CD14-positive monocyte (primary cell): ENCODE data around the gene TUBB3. TPM values are rescaled to one million over a fixed set of nuclear protein-coding genes. Genes with fewer than 3 reads are reported as not detected.
A peak's percentile ranks its signal among the peaks of the same experiment; 100 is the strongest.

Source experiments
- DNase-seq, 3 donors: peaks; one replicate each; pipeline ENCODE4 v3.0.0-alpha.2; 2011 to 2022
- H2AFZ ChIP-seq: 2 replicates; pipeline ENCODE4 v1.6.0; 2012; ENCODE audit warnings: mild to moderate bottlenecking, low read depth, low read length, inconsistent platforms; ENCODE audit not compliant: insufficient read depth, poor library complexity, severe bottlenecking
- H3K27ac ChIP-seq, 2 donors: 1 replicate in 1 of 2; 2 replicates in 1 of 2; pipeline ENCODE4 v1.5.1; 2012 to 2013; ENCODE audit warnings: low read length in 2 of 2, control low read depth in 1 of 2, inconsistent platforms in 1 of 2, low read depth in 1 of 2, mild to moderate bottlenecking in 1 of 2
- H3K27me3 ChIP-seq, 2 donors: one replicate each; pipeline versions ENCODE4 v1.6.0 to v1.6.1; 2011 to 2013; ENCODE audit warnings: low read length in 2 of 2; ENCODE audit not compliant: control insufficient read depth in 2 of 2, insufficient read depth in 2 of 2
- H3K36me3 ChIP-seq, 2 donors: replicated peaks in 1 of 2; 1 replicate in 1 of 2; 2 replicates in 1 of 2; pipeline versions ENCODE4 v1.5.1 to v1.6.1; 2012 to 2013; ENCODE audit warnings: low read length in 2 of 2, control low read depth in 1 of 2, inconsistent platforms in 1 of 2, mild to moderate bottlenecking in 1 of 2; ENCODE audit not compliant: insufficient read depth in 2 of 2, control insufficient read depth in 1 of 2
- H3K4me1 ChIP-seq, 2 donors: 1 replicate in 1 of 2; 2 replicates in 1 of 2; pipeline versions ENCODE4 v1.5.1 to v1.6.1; 2012 to 2013; ENCODE audit warnings: low read length in 2 of 2, control low read depth in 1 of 2, inconsistent platforms in 1 of 2, mild to moderate bottlenecking in 1 of 2, moderate library complexity in 1 of 2; ENCODE audit not compliant: insufficient read depth in 2 of 2, control insufficient read depth in 1 of 2
- H3K4me2 ChIP-seq: replicated peaks from 2 replicates; pipeline ENCODE3; 2012; ENCODE audit warnings: low read length, moderate library complexity, mild to moderate bottlenecking; ENCODE audit not compliant: poor library complexity, severe bottlenecking; ENCODE audit errors: extremely low read depth
- H3K4me3 ChIP-seq, 3 experiments: fragments of 200-600 bp in 1 of 3; sonication (generic) in 1 of 3; replicated peaks in 1 of 3; 1 replicate in 2 of 3; 2 replicates in 1 of 3; pipeline ENCODE4 v1.5.1; 2011 to 2013; ENCODE audit warnings: low read length in 3 of 3, mild to moderate bottlenecking in 3 of 3, control low read depth in 2 of 3, low read depth in 2 of 3, inconsistent platforms in 1 of 3, moderate library complexity in 1 of 3
- H3K79me2 ChIP-seq: 2 replicates; pipeline ENCODE4 v1.6.0; 2012; ENCODE audit warnings: mild to moderate bottlenecking, control low read depth, inconsistent platforms, low read length, moderate library complexity; ENCODE audit not compliant: insufficient read depth
- H3K9ac ChIP-seq: 2 replicates; pipeline ENCODE4 v1.6.0; 2017; ENCODE audit warnings: low read length, mild to moderate bottlenecking; ENCODE audit not compliant: insufficient read depth, poor library complexity, severe bottlenecking
- H3K9me3 ChIP-seq, 2 donors: replicated peaks in 1 of 2; 1 replicate in 1 of 2; 2 replicates in 1 of 2; pipeline versions ENCODE4 v1.5.1 to v1.6.1; 2012 to 2013; ENCODE audit warnings: low read length in 2 of 2, control low read depth in 1 of 2; ENCODE audit not compliant: control insufficient read depth in 1 of 2, insufficient read depth in 1 of 2
- H4K20me1 ChIP-seq: 2 replicates; pipeline ENCODE4 v1.6.0; 2012; ENCODE audit warnings: mild to moderate bottlenecking, low read length, control low read depth, moderate library complexity; ENCODE audit not compliant: insufficient read depth
- H3K27ac Mint-ChIP-seq, 7 donors: one replicate each; pipeline ENCODE4 v1.8.0; 2020; ENCODE audit warnings: mild to moderate bottlenecking in 7 of 7, mixed read lengths in 7 of 7, moderate library complexity in 6 of 7, inconsistent platforms in 2 of 7
- H3K27me3 Mint-ChIP-seq, 3 donors: one replicate each; pipeline ENCODE4 v1.8.0; 2021 to 2022; ENCODE audit warnings: low read depth in 3 of 3, mild to moderate bottlenecking in 3 of 3, mixed read lengths in 3 of 3, moderate library complexity in 3 of 3, inconsistent platforms in 1 of 3
- H3K36me3 Mint-ChIP-seq, 2 donors: one replicate each; pipeline ENCODE4 v1.8.0; 2020; ENCODE audit warnings: mixed read lengths in 2 of 2, inconsistent platforms in 1 of 2, mild to moderate bottlenecking in 1 of 2
- H3K4me1 Mint-ChIP-seq: one replicate; pipeline ENCODE4 v1.8.0; 2020; ENCODE audit warnings: mild to moderate bottlenecking, mixed read lengths
- H3K4me3 Mint-ChIP-seq, 2 donors: one replicate each; pipeline ENCODE4 v1.8.0; 2020; ENCODE audit warnings: mild to moderate bottlenecking in 2 of 2, mixed read lengths in 2 of 2, moderate library complexity in 1 of 2
- H3K9me3 Mint-ChIP-seq, 7 donors: one replicate each; pipeline ENCODE4 v1.8.0; 2020 to 2022; ENCODE audit warnings: mixed read lengths in 7 of 7, mild to moderate bottlenecking in 6 of 7, moderate library complexity in 6 of 7, inconsistent platforms in 2 of 7
- CTCF ChIP-seq: fragments of 200-600 bp; IDR thresholded peaks from one replicate; pipeline ENCODE4 v1.8.0; 2022; ENCODE audit warnings: antibody characterized with exemption, mild to moderate bottlenecking
- WGBS: methylation state at CpG from one replicate; pipeline ENCODE4 v1.1.5; 2013; ENCODE audit warnings: missing lambda C conversion rate; ENCODE audit not compliant: insufficient coverage; 5-methylcytosine and 5-hydroxymethylcytosine counted together
- intact Hi-C, 2 donors: fragments of 100-400 bp; cut with micrococcal nuclease; formaldehyde crosslinking; loops; one replicate each; pipeline versions ENCODE4 v1.15.0 to v1.15.1; 2023
- polyA plus RNA-seq, 3 donors: library from polyadenylated mRNA; depleted of rRNA in 1 of 3; unstranded in 2 of 3; stranded (reverse) in 1 of 3; fragments of 300-500 nt in 2 of 3; fragments of >200 nt in 1 of 3; fragmentation: Illumina TruSeq in 2 of 3; gene quantifications; 1 replicate in 2 of 3; 2 replicates in 1 of 3; pipeline ENCODE4 v1.2.3, GENCODE V29; 2012 to 2021

The TUBB3 gene
- polyA plus RNA-seq, 3 donors = 2.9 TPM; not detected in 2

- H3K36me3 Mint-ChIP-seq = peaks cover 54 to 81% of the 10 kb centered on the region in 2 donors
- H3K9me3 Mint-ChIP-seq = peaks cover 0 to 4% (median 0%) of the 10 kb centered on the region in 7 donors
- H3K4me3 Mint-ChIP-seq = no peak overlapping the region
- no peak overlapping the region for H3K4me2 ChIP-seq
- H3K9ac ChIP-seq = no peak overlapping the region
- intact Hi-C loops = no loop called here
- H4K20me1 ChIP-seq = peaks cover 82% of the 10 kb centered on the region
- peaks cover 27% of the 10 kb centered on the region for H3K4me1 Mint-ChIP-seq
- H2AFZ ChIP-seq = no peak overlapping the region
- peaks cover 0 to 1% (median 0%) of the 10 kb centered on the region in 3 donors for H3K27me3 Mint-ChIP-seq
- DNase-seq = no peak
- H3K27me3 ChIP-seq = no peaks in the 10 kb centered on the region
- H3K4me3 ChIP-seq = no peak overlapping the region
- peaks cover 71 to 80% of the 10 kb centered on the region in 2 donors for H3K36me3 ChIP-seq
- peaks cover 25 to 40% of the 10 kb centered on the region in 2 donors for H3K4me1 ChIP-seq
- no peaks in the 10 kb centered on the region for H3K9me3 ChIP-seq
- H3K79me2 ChIP-seq = peaks cover 45% of the 10 kb centered on the region
- H3K27ac Mint-ChIP-seq = no peak overlapping the region
- H3K27ac ChIP-seq = no peak overlapping the region
- 95% methylated on average over 23 of the region's 25 CpGs for WGBS
- TF ChIP-seq CTCF = no peak
Observed at GRCh38 chr16:89964201-89964600, 41.1 kb downstream of the TUBB3 start.

- H3K4me1 Mint-ChIP-seq = peaks cover 30% of the 10 kb centered on the region
Observed at GRCh38 chr16:89965447-89966225, 42.5 kb downstream of the TUBB3 start.

More at GRCh38 chr16:89965447-89966225, 42.5 kb downstream of the TUBB3 start:
- Histone ChIP-seq H3K36me3 (peaks cover 62 to 66% of the 10 kb centered on the region in 2 donors), H3K4me1 (peaks cover 35 to 46% of the 10 kb centered on the region in 2 donors), H3K9me3 (no peaks in the 10 kb centered on the region), H3K4me2 (no peak overlapping the region), H3K27ac (no peak overlapping the region), H2AFZ (no peak overlapping the region), H3K27me3 (no peaks in the 10 kb centered on the region), H4K20me1 (peaks cover 72% of the 10 kb centered on the region), H3K9ac (no peak overlapping the region), H3K4me3 (no peak overlapping the region), H3K79me2 (peaks cover 35% of the 10 kb centered on the region)
- Mint-ChIP-seq H3K27ac (peak overlapping the region in 2 of 7 donors; percentile 46 to 53), H3K9me3 (peaks cover 0 to 4% (median 0%) of the 10 kb centered on the region in 7 donors), H3K4me3 (no peak overlapping the region), H3K36me3 (peaks cover 41 to 69% of the 10 kb centered on the region in 2 donors), H3K27me3 (peaks cover 0 to 3% (median 0%) of the 10 kb centered on the region in 3 donors)
- DNase-seq = no peak
- intact Hi-C loops = no loop called here
- 96% methylated on average over 20 of the region's 30 CpGs for WGBS
- TF ChIP-seq CTCF = no peak
